Measurements from ENCODE around the gene RAB36.

The RAB36 gene

GRCh38 chr22:23140385-23140784 lies 4.9 kb upstream of the RAB36 start:
- DNase-seq, result no peak

- DNase-seq, result no peak
Observed at GRCh38 chr22:23142546-23143105, 2.7 kb upstream of the RAB36 start.

- DNase-seq, result no peak
Observed at GRCh38 chr22:23143119-23143518, 2.2 kb upstream of the RAB36 start.

GRCh38 chr22:23144432-23144831 lies 845 bp upstream of the RAB36 start:
- DNase-seq, result no peak

GRCh38 chr22:23145878-23146470 lies 697 bp downstream of the RAB36 start:
- DNase-seq, result no peak

GRCh38 chr22:23146478-23147205 lies 1.4 kb downstream of the RAB36 start:
- DNase-seq, result no peak

GRCh38 chr22:23147617-23148387 lies 2.5 kb downstream of the RAB36 start:
- no peak for DNase-seq

- no peak for DNase-seq
Observed at GRCh38 chr22:23149743-23150238, 4.5 kb downstream of the RAB36 start.

GRCh38 chr22:23150762-23151161 lies 5.5 kb downstream of the RAB36 start:
- no peak for DNase-seq

- DNase-seq, result no peak
Observed at GRCh38 chr22:23151827-23152226, 6.5 kb downstream of the RAB36 start.

GRCh38 chr22:23152238-23153114 lies 7.2 kb downstream of the RAB36 start:
- no peak for DNase-seq

GRCh38 chr22:23153994-23154393 lies 8.7 kb downstream of the RAB36 start:
- no peak for DNase-seq

- DNase-seq, result no peak
Observed at GRCh38 chr22:23154461-23154860, 9.2 kb downstream of the RAB36 start.

- no peak for DNase-seq
Observed at GRCh38 chr22:23155143-23155542, 9.9 kb downstream of the RAB36 start.

GRCh38 chr22:23155831-23156230 lies 10.6 kb downstream of the RAB36 start:
- no peak for DNase-seq

- DNase-seq, result no peak
Observed at GRCh38 chr22:23156286-23156685, 11.0 kb downstream of the RAB36 start.

- no peak for DNase-seq
Observed at GRCh38 chr22:23157560-23158515, 12.6 kb downstream of the RAB36 start.

GRCh38 chr22:23158516-23159290 lies 13.4 kb downstream of the RAB36 start:
- no peak for DNase-seq

- DNase-seq, result no peak
Observed at GRCh38 chr22:23159291-23159630, 14.0 kb downstream of the RAB36 start.

GRCh38 chr22:23161029-23161428 lies 15.8 kb downstream of the RAB36 start:
- no peak for DNase-seq

GRCh38 chr22:23161574-23161973 lies 16.3 kb downstream of the RAB36 start:
- DNase-seq, result no peak
